AG04449 (cell line): ENCODE data around the gene CDK1.

Experiments
- CTCF ChIA-PET: fragments of 350-600 bp; formaldehyde crosslinking; extraction: SDS; loops from one replicate; lab custom pipeline; 2021; ENCODE audit warnings: antibody characterized with exemption; lab: Yijun Ruan, JAX
- POLR2A ChIA-PET: fragments of 400-600, 350-600 bp; formaldehyde crosslinking; extraction: SDS; loops from one replicate; lab custom pipeline; 2020; ENCODE audit warnings: antibody characterized with exemption, inconsistent platforms; lab: Yijun Ruan, JAX
- DNase-seq: peaks from one replicate; pipeline ENCODE4 v3.0.0-alpha.2; 2010; ENCODE audit warnings: low read depth, low spot score
- H3K4me3 ChIP-seq: 2 replicates; pipeline ENCODE4 v1.5.1; 2011; ENCODE audit warnings: low read depth, mild to moderate bottlenecking, control low read depth, low read length
- TF ChIP-seq, protein P1 (sequence below): IDR thresholded peaks from one replicate; pipeline ENCODE4 v1.5.1; 2011; ENCODE audit warnings: mild to moderate bottlenecking, moderate library complexity, low read length, control low read depth, inconsistent platforms; ENCODE audit not compliant: insufficient read depth; ENCODE audit errors: missing control alignments

CDK1 gene

DNA sequence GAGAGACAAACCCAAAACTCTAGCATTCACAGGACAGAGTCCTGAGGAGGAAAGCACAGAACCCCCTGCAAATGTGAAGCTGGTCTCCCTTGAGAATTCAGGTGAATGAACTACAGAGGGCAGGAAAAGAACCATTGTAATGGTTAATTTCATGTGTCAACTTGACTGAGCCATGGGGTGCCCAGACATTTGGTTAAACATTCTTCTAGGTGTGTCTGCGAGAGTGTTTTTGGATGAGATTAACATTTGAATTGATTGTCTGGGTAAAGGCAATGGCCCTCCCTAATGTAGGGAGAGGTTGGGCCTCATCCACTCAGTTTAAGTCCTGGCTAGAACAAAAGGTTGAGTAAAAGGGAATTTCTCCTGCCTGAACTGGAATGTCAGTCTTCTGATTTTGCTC is 15.7 kb upstream of the CDK1 start:
- no peak overlapping the region for H3K4me3 ChIP-seq
- DNase-seq = no peak
- POLR2A ChIA-PET = no interaction called here
- TF ChIP-seq, protein P1, sequence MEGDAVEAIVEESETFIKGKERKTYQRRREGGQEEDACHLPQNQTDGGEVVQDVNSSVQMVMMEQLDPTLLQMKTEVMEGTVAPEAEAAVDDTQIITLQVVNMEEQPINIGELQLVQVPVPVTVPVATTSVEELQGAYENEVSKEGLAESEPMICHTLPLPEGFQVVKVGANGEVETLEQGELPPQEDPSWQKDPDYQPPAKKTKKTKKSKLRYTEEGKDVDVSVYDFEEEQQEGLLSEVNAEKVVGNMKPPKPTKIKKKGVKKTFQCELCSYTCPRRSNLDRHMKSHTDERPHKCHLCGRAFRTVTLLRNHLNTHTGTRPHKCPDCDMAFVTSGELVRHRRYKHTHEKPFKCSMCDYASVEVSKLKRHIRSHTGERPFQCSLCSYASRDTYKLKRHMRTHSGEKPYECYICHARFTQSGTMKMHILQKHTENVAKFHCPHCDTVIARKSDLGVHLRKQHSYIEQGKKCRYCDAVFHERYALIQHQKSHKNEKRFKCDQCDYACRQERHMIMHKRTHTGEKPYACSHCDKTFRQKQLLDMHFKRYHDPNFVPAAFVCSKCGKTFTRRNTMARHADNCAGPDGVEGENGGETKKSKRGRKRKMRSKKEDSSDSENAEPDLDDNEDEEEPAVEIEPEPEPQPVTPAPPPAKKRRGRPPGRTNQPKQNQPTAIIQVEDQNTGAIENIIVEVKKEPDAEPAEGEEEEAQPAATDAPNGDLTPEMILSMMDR = no peak
- CTCF ChIA-PET = interaction anchor here (1.0 kb wide), 1 partner anchor 15 kb away, joined by 3 read pairs; no protein-coding TSS in a partner anchor

DNA sequence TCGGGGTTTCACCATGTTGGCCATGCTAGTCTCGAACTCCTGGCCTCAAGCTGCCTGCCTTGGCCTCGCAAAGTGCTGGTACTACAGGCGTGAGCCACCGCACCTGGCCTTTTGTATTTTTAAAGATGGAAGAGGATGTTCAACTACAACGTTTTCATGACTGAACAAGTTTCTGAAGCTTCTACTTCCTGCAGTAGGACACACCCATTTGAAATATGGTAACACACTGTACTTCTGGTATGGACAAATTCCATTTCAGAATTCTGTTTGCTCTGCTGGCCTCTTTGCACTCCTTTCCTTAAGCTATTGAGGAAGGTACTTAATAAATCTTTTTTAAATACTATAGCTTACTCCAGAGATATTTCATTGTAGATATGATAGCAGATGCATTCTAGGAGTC is 10.9 kb upstream of the CDK1 start:
- no peak for DNase-seq
- CTCF ChIA-PET = interaction anchor here (1.0 to 7.6 kb wide), 6 partner anchors 9 to 323 kb away, joined by 4 to 87 read pairs (median 13); no protein-coding TSS in a partner anchor
- POLR2A ChIA-PET = no interaction called here
- H3K4me3 ChIP-seq = no peak overlapping the region
- TF ChIP-seq, protein P1 = no peak

DNA sequence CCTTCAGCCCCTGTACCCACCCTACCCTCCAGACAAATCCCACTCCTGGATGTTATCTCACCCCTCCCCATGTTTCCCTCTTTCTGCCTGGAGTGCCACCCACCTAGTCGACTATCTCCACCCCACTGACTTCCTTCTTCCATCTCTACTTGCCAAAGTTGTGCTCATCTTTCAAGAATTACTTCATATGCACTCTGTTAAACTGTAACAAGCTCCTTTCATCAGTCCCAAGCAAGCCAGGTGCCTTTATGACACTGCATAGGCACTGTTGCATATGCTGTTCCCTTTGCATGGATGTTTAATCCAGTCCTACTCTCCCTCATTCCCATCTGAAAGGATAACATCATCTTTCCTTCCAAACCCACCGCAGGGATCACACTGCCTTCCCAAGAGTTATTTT is 8.9 kb upstream of the CDK1 start:
- DNase-seq = no peak
- H3K4me3 ChIP-seq = no peak overlapping the region
- TF ChIP-seq, protein P1 = no peak
- ChIA-PET POLR2A (no interaction called here), CTCF (interaction anchor here (0.9 to 7.6 kb wide), 19 partner anchors 8 to 325 kb away, joined by 3 to 87 read pairs (median 4); partner anchors contain the start of gene CDK1)

DNA sequence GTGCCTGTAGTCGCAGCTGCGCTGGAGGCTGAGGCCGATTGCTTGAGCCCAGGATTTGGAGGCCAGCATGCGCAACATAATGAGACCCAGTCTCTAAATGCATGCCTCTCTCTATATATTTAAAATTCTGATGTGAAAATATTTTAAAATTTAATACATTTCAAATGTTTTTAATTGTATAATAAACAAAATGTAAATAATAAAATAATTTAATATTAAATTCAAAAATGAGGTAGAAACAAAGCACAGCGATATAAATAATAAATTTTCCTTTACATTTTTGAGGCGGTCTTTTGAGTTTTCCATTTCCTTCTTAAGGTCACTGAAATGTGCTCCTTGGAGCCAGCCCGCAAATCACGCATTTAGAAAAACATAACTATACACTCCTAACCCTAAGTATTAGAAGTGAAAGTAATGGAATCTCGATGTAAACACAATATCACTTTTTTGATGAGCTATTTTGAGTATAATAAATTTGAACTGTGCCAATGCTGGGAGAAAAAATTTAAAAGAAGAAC is 523 bp upstream of the CDK1 start:
- peak overlapping the region; percentile 48 for H3K4me3 ChIP-seq
- no peak for DNase-seq
- ChIA-PET CTCF (interaction anchor here (0.8 to 2.1 kb wide), 5 partner anchors 9 to 131 kb away, joined by 3 to 12 read pairs (median 3); no protein-coding TSS in a partner anchor), POLR2A (no interaction called here)
- TF ChIP-seq, protein P1 = no peak

DNA sequence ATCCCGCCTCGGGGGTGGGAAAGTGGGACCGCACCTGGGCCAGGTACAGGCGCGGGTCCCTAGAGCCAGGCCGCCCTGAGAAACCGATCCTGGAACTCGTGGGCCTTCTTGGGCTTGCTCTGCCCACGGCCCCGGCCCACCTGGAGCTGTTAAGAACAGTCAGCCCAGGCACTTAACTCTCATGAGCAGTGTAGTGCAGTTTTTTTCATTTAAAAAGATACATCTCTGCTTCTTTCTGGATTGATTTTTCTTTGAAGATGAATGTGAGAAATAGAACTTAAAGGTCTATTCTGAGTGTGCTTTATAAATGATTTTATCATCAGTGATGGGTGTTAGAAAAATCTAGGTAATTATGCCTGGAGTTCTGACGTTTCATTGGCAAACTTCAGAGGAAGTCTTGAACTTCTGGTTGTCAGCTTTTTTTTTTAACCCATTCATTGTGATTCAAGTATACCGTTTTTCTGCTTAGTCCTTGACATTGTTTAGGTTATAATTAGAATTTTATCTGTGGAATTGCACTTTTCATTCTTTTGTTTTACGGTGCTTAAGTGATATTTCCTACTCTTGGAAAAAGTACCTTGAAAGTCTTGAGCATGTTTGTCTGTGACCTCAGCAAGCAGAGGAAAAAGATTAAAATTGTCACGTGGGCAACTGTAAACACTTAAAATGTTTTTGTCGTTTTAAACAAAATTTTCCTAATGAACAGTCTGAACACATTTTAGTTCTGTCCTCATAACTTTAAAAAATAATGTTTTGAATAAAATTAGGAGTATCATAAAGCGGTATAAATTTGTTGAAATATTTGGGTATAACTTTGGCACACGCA is 906 bp downstream of the CDK1 start:
- H3K4me3 ChIP-seq = peak overlapping the region; percentile 76
- POLR2A ChIA-PET = no interaction called here
- CTCF ChIA-PET = interaction anchor here (1.0 to 1.4 kb wide), 2 partner anchors 10 to 18 kb away, joined by 3 read pairs; no protein-coding TSS in a partner anchor
- DNase-seq = no peak
- TF ChIP-seq, protein P1 = no peak

DNA sequence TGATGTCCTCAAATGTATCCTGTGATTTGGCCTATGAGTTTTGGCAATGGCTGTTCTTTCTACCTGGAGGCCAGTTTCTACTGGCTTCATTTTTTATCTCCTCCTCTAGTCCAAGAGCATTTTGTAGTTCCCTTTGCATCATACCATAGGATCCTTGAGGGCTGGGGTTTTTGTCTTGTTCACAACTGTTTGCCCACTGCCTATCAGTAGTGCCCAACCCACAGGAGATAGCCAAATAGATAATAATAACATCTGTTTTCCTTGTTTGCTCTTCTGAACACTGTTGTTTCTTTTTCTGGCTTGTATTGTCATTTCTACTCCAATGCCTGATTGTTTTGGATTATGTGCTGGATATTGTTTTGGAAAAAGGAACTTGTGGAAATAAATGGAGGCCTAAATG is 3.4 kb downstream of the CDK1 start:
- ChIA-PET CTCF (no interaction called here), POLR2A (no interaction called here)
- TF ChIP-seq, protein P1 = no peak
- no peak overlapping the region for H3K4me3 ChIP-seq
- DNase-seq = no peak
